GM15510 (cell line): ENCODE data around the gene PCK1.

Experiments
- POLR2A ChIP-seq: IDR thresholded peaks from 3 replicates; pipeline ENCODE4 v1.6.1; 2011; ENCODE audit warnings: borderline replicate concordance; ENCODE audit not compliant: insufficient read length; ENCODE audit errors: extremely low read depth

The PCK1 gene

GRCh38 chr20:57562541-57563465, 1.9 kb downstream of the PCK1 start:
- TF ChIP-seq POLR2A = no peak

- TF ChIP-seq POLR2A = no peak
Observed at GRCh38 chr20:57563522-57563921, 2.6 kb downstream of the PCK1 start.

GRCh38 chr20:57564180-57564802, 3.4 kb downstream of the PCK1 start:
- no peak for TF ChIP-seq POLR2A

- no peak for TF ChIP-seq POLR2A
Observed at GRCh38 chr20:57564951-57565642, 4.2 kb downstream of the PCK1 start.

GRCh38 chr20:57566399-57566798, 5.5 kb downstream of the PCK1 start:
- TF ChIP-seq POLR2A = no peak

- no peak for TF ChIP-seq POLR2A
Observed at GRCh38 chr20:57566803-57567459, 6.0 kb downstream of the PCK1 start.

GRCh38 chr20:57567471-57568079, 6.7 kb downstream of the PCK1 start:
- no peak for TF ChIP-seq POLR2A

GRCh38 chr20:57568088-57568896, 7.4 kb downstream of the PCK1 start:
- no peak for TF ChIP-seq POLR2A

GRCh38 chr20:57568960-57569359, 8.1 kb downstream of the PCK1 start:
- TF ChIP-seq POLR2A = no peak

GRCh38 chr20:57570145-57570850, 9.4 kb downstream of the PCK1 start:
- no peak for TF ChIP-seq POLR2A

GRCh38 chr20:57570920-57571319, 10.0 kb downstream of the PCK1 start:
- TF ChIP-seq POLR2A = no peak

- no peak for TF ChIP-seq POLR2A
Observed at GRCh38 chr20:57571782-57572416, 11.0 kb downstream of the PCK1 start.

- TF ChIP-seq POLR2A = no peak
Observed at GRCh38 chr20:57573242-57573641, 12.3 kb downstream of the PCK1 start.

- TF ChIP-seq POLR2A = no peak
Observed at GRCh38 chr20:57573894-57574293, 13.0 kb downstream of the PCK1 start.
